HepG2 (cell line): ENCODE measurements around the gene NACAD. TPM values are rescaled to one million over a fixed set of nuclear protein-coding genes. Genes with fewer than 3 reads are reported as not detected.

Experiments
- ATAC-seq: fragments of 200-7000 bp; cut with Tn5 transposase; 3 replicates; pipeline ENCODE4 v1.9.1; 2020; ENCODE audit warnings: mild to moderate bottlenecking, moderate library complexity
- BruUV-seq: library from RNA; stranded (reverse); fragments of 400-500 nt; replicated peaks from 2 replicates; lab custom pipeline; 2021; lab: Mats Ljungman, UMichigan
- CTCF ChIA-PET: fragments of 300-600 bp; formaldehyde crosslinking; extraction: SDS; loops from one replicate; lab custom pipeline; 2021; ENCODE audit warnings: low total read pairs, inconsistent platforms, low intra/inter-chr PET ratio; lab: Yijun Ruan, JAX
- POLR2A ChIA-PET: fragments of 350-600 bp; sonication (Branson Sonifier 250); formaldehyde crosslinking; loops from one replicate; lab custom pipeline; 2020; ENCODE audit warnings: antibody characterized with exemption, inconsistent platforms; lab: Yijun Ruan, JAX
- DNase-seq: peaks from one replicate; pipeline ENCODE4 v3.0.0-alpha.2; 2015; ENCODE audit warnings: low spot score
- FAIRE-seq: peaks from 3 replicates; lab custom pipeline; 2011; peaks lifted over from hg19 to GRCh38; lab: Jason Lieb, UNC
- H2AFZ ChIP-seq: one replicate; pipeline ENCODE4 v1.6.1; 2011; ENCODE audit warnings: low read length, inconsistent platforms
- H3K27ac ChIP-seq: fragments of 300-600 bp; 3 replicates; pipeline ENCODE4 v1.8.0; 2011; ENCODE audit warnings: mixed run types, mild to moderate bottlenecking, mixed read lengths, low read length, inconsistent platforms; ENCODE audit not compliant: insufficient read depth; ENCODE audit errors: extremely low read length
- H3K27me3 ChIP-seq, 2 experiments: fragments of 200-600 bp in 1 of 2; 2 replicates in 1 of 2; 3 replicates in 1 of 2; pipeline versions ENCODE4 v1.6.0 to v1.8.0; 2011; ENCODE audit warnings: low read length in 2 of 2, mild to moderate bottlenecking in 2 of 2, moderate library complexity in 2 of 2, inconsistent platforms in 1 of 2; ENCODE audit not compliant: insufficient read depth in 2 of 2, control insufficient read depth in 1 of 2
- H3K36me3 ChIP-seq, 2 experiments: fragments of 200-600 bp in 1 of 2; replicated peaks in 1 of 2; 2 replicates in 1 of 2; 3 replicates in 1 of 2; pipeline versions ENCODE4 v1.5.1 to v1.8.0; 2011; ENCODE audit warnings: low read length in 2 of 2, inconsistent platforms in 1 of 2; ENCODE audit not compliant: insufficient read depth in 2 of 2, control insufficient read depth in 1 of 2
- H3K4me1 ChIP-seq: 2 replicates; pipeline ENCODE4 v1.5.1; 2012; ENCODE audit warnings: low read length, inconsistent platforms; ENCODE audit not compliant: insufficient read depth
- H3K4me2 ChIP-seq: 2 replicates; pipeline ENCODE4 v1.6.0; 2011; ENCODE audit warnings: low read depth, low read length, inconsistent platforms
- H3K4me3 ChIP-seq, 3 experiments: fragments of 200-600 bp in 1 of 3; sonication (generic), shearing (Covaris generic) in 1 of 3; replicated peaks in 1 of 3; 2 replicates each; pipeline ENCODE4 v1.5.1; 2011 to 2016; ENCODE audit warnings: low read length in 3 of 3, inconsistent platforms in 2 of 3, low read depth in 2 of 3, mild to moderate bottlenecking in 2 of 3, control low read depth in 1 of 3, mixed read lengths in 1 of 3; ENCODE audit not compliant: insufficient read depth in 1 of 3
- H3K79me2 ChIP-seq: one replicate; pipeline ENCODE4 v1.6.1; 2011; ENCODE audit warnings: low read length, inconsistent platforms; ENCODE audit not compliant: insufficient read depth
- H3K9ac ChIP-seq: 2 replicates; pipeline ENCODE4 v1.6.0; 2011; ENCODE audit warnings: mild to moderate bottlenecking, low read depth, low read length, inconsistent platforms; ENCODE audit not compliant: insufficient read depth
- H3K9me3 ChIP-seq: 2 replicates; pipeline ENCODE4 v1.5.1; 2012; ENCODE audit warnings: mild to moderate bottlenecking, low read length
- H4K20me1 ChIP-seq: 2 replicates; pipeline ENCODE4 v1.6.0; 2011; ENCODE audit warnings: inconsistent platforms, mild to moderate bottlenecking, low read length, moderate library complexity; ENCODE audit not compliant: insufficient read depth
- LRRFIP1 ChIP-seq: sonication (generic); formaldehyde crosslinking; conservative IDR thresholded peaks from 2 replicates; pipeline ENCODE4 v1.4.0; 2020; ENCODE audit warnings: missing genetic modification reagents
- NR1H2 ChIP-seq: sonication (generic); formaldehyde crosslinking; IDR thresholded peaks from 2 replicates; pipeline ENCODE4 v1.8.1; 2022; ENCODE audit warnings: low read depth, missing genetic modification reagents, borderline replicate concordance
- ZFAT ChIP-seq: sonication (generic); formaldehyde crosslinking; conservative IDR thresholded peaks from 2 replicates; pipeline ENCODE4 v1.8.1; 2023; ENCODE audit warnings: missing genetic modification reagents, inconsistent platforms
- ZNF687 ChIP-seq: sonication (generic); formaldehyde crosslinking; IDR thresholded peaks from 2 replicates; pipeline ENCODE4 v1.5.1; 2020; ENCODE audit warnings: mild to moderate bottlenecking, missing genetic modification reagents, moderate library complexity
- WGBS: methylation state at CpG from one replicate; pipeline ENCODE4 v1.1.6; 2017; ENCODE audit warnings: low lambda C conversion rate; 5-methylcytosine and 5-hydroxymethylcytosine counted together
- in situ Hi-C: cut with HindIII; loops from 2 replicates; pipeline ENCODE4 v1.10.0; 2017; ENCODE audit warnings: low pct_unique_long_range_greater_than_20kb; ENCODE audit not compliant: extremely low pct_ligation_motif_present
- intact Hi-C: fragments of 100-400 bp; cut with micrococcal nuclease; formaldehyde crosslinking; loops from one replicate; pipeline ENCODE4 v1.10.0; 2022; ENCODE audit not compliant: unreplicated experiment
- polyA plus RNA-seq, 8 experiments: library from polyadenylated mRNA; depleted of rRNA in 3 of 8; stranded (reverse) in 7 of 8; unstranded in 1 of 8; fragments of >200 nt; fragmentation: Illumina TruSeq in 4 of 8; extraction: Trizol in 4 of 8; gene quantifications; 2 replicates each; pipeline versions ENCODE4 v1.2.1 to v1.2.3, GENCODE V29; 2011 to 2016; ENCODE audit warnings: low read depth in 4 of 8, missing spikeins in 1 of 8, mixed read lengths in 1 of 8; ENCODE audit not compliant: insufficient read depth in 1 of 8
- total RNA-seq, 5 experiments: library from RNA; depleted of rRNA; stranded (reverse); fragments of >200 nt; fragmentation: Illumina TruSeq; extraction: Trizol; gene quantifications; 2 replicates each; pipeline ENCODE4 v1.2.3, GENCODE V29; 2016; ENCODE audit warnings: low read depth in 1 of 5
- TF ChIP-seq, protein P1 (sequence below): sonication (generic); formaldehyde crosslinking; IDR thresholded peaks from 2 replicates; pipeline ENCODE4 v1.8.1; 2023; ENCODE audit warnings: mild to moderate bottlenecking, missing genetic modification reagents

NACAD gene
- total and polyA plus RNA-seq, 2 of the 13 experiments (the other 11 are each of a cell fraction or from before 2014, with no cell fraction given): 0.04 TPM; not detected in 1

DNA sequence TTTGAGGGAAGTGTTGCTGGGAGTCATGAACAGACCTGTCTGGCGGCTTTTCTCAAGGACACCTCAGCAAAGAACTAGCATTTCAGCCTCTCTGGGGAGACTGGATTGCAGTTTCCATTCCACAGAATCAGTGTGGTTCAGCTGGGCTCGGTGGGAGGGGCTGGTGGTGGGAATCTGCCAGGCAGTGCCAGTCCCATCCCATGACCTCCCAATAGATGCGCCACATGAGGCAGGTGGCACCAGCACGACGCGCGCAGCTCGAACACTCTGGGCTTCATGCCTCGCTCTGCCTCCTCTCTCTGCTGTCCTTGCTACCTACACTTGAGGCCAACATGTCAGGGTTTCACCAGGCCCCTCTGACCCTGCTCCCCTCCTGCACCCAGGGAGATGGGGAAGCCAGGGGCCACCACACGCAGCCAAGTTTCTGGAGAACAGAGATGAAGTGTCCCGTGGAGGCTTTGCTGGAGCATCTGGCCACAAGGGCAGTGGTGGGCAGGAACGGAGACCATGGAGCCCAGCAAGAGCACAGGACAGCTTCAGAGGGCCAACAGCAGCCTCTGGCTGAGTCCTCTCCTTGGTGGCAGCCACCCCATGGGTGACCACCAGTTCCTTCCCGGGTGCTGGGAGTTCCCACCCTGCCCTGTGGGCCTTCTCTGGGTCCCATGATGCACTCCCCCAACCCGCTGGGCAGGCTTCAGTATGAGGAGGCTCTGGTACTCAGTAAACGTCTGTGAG lies 2.3 kb downstream of the NACAD start:
- Histone ChIP-seq H3K4me1 (peaks cover 9% of the 10 kb centered on the region; the same call in 1 of the 2 replicates), H3K27ac (no peak overlapping the region), H3K9ac (no peak overlapping the region), H3K36me3 (no peaks in the 10 kb centered on the region), H3K4me3 (no peak overlapping the region), H3K9me3 (no peaks in the 10 kb centered on the region), H3K27me3 (peaks cover 9 to 30% of the 10 kb centered on the region in 2 experiments), H3K79me2 (no peaks in the 10 kb centered on the region), H2AFZ (no peak overlapping the region), H3K4me2 (no peak overlapping the region), H4K20me1 (no peaks in the 10 kb centered on the region)
- intact Hi-C loops: no loop called here
- ChIA-PET CTCF (no interaction called here), POLR2A (interaction anchor here (1.4 kb wide), 1 partner anchor 25 kb away, joined by 6 read pairs; the partner anchor contains the start of gene TBRG4)
- FAIRE-seq (no peak), ATAC-seq (no peak), DNase-seq (no peak)
- in situ Hi-C loops: no loop called here
- BruUV-seq: no TSS peak
- TF ChIP-seq NR1H2 (CRISPR knock-in tag): no peak
- TF ChIP-seq, protein P1, sequence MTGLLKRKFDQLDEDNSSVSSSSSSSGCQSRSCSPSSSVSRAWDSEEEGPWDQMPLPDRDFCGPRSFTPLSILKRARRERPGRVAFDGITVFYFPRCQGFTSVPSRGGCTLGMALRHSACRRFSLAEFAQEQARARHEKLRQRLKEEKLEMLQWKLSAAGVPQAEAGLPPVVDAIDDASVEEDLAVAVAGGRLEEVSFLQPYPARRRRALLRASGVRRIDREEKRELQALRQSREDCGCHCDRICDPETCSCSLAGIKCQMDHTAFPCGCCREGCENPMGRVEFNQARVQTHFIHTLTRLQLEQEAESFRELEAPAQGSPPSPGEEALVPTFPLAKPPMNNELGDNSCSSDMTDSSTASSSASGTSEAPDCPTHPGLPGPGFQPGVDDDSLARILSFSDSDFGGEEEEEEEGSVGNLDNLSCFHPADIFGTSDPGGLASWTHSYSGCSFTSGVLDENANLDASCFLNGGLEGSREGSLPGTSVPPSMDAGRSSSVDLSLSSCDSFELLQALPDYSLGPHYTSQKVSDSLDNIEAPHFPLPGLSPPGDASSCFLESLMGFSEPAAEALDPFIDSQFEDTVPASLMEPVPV: no peak
- peak; percentile 13; the same call in 1 of the 2 replicates for TF ChIP-seq ZNF687
- TF ChIP-seq LRRFIP1 (CRISPR knock-in tag): no peak
- no peak for TF ChIP-seq ZFAT (CRISPR knock-in tag)
- WGBS: 21% methylated on average over 8 of the region's 15 CpGs
